Activated B cell treated with CpG ODN at 0.5 μM for 24 hours (primary cell): Measurements from ENCODE around the gene MPV17. TPM values are rescaled to one million over a fixed set of nuclear protein-coding genes. Genes with fewer than 3 reads are reported as not detected.
"Not testable (repeated sequence)": the region's sequence is repeated elsewhere in the genome, so short reads cannot be mapped to it uniquely, and the experiment has no call there.

ENCODE experiments used
- ATAC-seq: fragments of 200-7000 bp; cut with Tn5 transposase; one replicate; pipeline ENCODE4 v1.10.0; 2021; ENCODE audit warnings: low read depth, mild to moderate bottlenecking, moderate library complexity
- CTCF ChIA-PET: fragments of 350-600 bp; sonication (Branson Sonifier 250); formaldehyde crosslinking; loops from one replicate; lab custom pipeline; 2021; ENCODE audit warnings: antibody characterized with exemption; lab: Charles Lee
- POLR2A ChIA-PET: fragments of 350-600 bp; sonication (Branson Sonifier 250); formaldehyde crosslinking; loops from one replicate; lab custom pipeline; 2021; ENCODE audit warnings: antibody characterized with exemption; lab: Charles Lee
- DNase-seq: peaks from one replicate; pipeline ENCODE4 v3.0.0; 2022
- H3K27ac Mint-ChIP-seq: one replicate; pipeline ENCODE4 v1.8.0; 2020; ENCODE audit warnings: mixed read lengths
- H3K27me3 Mint-ChIP-seq: one replicate; pipeline ENCODE4 v1.8.0; 2021; ENCODE audit warnings: mixed read lengths
- H3K36me3 Mint-ChIP-seq: one replicate; pipeline ENCODE4 v1.8.0; 2021; ENCODE audit warnings: low read depth, mixed read lengths
- H3K4me1 Mint-ChIP-seq: one replicate; pipeline ENCODE4 v1.8.0; 2021; ENCODE audit warnings: mixed read lengths
- H3K4me3 Mint-ChIP-seq: one replicate; pipeline ENCODE4 v1.8.0; 2020; ENCODE audit warnings: mild to moderate bottlenecking, mixed read lengths
- H3K9me3 Mint-ChIP-seq: one replicate; pipeline ENCODE4 v1.8.0; 2020; ENCODE audit warnings: mixed read lengths
- intact Hi-C: fragments of 100-400 bp; cut with micrococcal nuclease; formaldehyde crosslinking; loops from one replicate; pipeline ENCODE4 v1.15.1; 2024
- total RNA-seq: library from RNA; stranded (reverse); gene quantifications from 2 replicates; pipeline ENCODE4 v1.2.3, GENCODE V29; 2022
- TF ChIP-seq, protein P1 (sequence below): fragments of 200-600 bp; IDR thresholded peaks from one replicate; pipeline ENCODE4 v1.8.0; 2022; ENCODE audit warnings: antibody characterized with exemption, mild to moderate bottlenecking

The MPV17 gene
- total RNA-seq, 1 donor from 2014 or later = 98.3 TPM

DNA sequence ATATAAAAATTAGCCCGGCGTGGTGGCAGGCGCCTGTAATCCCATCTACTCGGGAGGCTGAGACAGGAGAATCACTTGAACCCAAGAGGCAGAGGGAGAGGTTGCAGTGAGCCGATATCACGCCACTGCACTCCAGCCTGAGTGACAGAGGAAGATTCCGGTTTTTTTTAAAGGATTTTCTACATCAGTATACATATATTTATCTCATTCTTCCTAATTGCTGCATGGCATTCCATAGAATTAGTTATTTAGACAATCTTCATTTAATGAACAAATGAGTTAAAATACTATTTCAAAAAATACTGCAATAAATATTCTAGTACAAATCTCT is 31.7 kb upstream of the MPV17 start:
- no peaks in the 10 kb centered on the region for H3K9me3 Mint-ChIP-seq
- no peak for ATAC-seq

DNA sequence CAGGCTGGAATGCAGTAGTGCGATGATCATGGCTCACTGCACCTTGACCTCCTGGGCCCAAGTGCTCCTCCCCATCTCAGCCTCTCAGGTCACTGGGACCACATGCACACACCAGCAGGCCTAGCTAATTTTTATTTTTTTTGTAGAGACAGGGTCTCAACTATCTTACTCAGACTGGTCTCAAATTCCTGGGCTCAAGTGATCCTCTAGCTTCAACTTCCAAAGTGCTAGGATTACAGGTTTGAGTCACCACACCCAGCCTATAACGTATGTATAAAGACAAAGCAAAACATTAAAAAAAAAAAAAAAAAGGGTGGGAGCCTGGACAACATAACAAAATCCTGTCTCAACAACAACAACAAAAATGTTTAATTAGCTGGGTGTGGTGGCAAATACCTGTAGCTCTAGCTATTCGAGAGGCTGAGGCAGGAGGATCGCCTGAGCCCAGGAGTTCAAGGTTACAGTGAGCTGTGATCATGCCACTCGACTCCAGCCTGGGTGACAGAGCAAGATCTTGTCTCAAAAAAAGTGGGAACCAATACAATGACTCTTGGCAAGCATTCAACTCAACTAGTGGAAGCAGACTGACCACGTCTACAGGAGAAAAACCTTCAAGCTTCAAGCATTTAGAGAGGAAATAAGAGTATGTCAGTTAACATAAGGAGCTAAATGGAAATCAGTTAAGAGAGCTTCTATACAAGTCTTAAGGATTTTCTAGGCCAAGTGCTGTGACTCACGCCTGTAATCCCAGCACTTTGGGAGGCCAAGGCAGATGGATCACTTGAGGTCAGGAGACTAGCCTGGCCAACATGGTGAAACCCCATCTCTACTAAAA is 31.1 kb upstream of the MPV17 start:
- H3K4me1 Mint-ChIP-seq = peaks cover 64% of the 10 kb centered on the region
- peak overlapping the region; percentile 15 for H3K4me3 Mint-ChIP-seq
- DNase-seq (no peak), ATAC-seq (no peak)
- no peak overlapping the region for H3K27ac Mint-ChIP-seq
- peaks cover 29% of the 10 kb centered on the region for H3K36me3 Mint-ChIP-seq
- no peaks in the 10 kb centered on the region for H3K27me3 Mint-ChIP-seq
- POLR2A ChIA-PET = interaction anchor here (0.7 kb wide), 1 partner anchor 17 kb away, joined by 3 read pairs; no protein-coding TSS in a partner anchor
- TF ChIP-seq, protein P1, sequence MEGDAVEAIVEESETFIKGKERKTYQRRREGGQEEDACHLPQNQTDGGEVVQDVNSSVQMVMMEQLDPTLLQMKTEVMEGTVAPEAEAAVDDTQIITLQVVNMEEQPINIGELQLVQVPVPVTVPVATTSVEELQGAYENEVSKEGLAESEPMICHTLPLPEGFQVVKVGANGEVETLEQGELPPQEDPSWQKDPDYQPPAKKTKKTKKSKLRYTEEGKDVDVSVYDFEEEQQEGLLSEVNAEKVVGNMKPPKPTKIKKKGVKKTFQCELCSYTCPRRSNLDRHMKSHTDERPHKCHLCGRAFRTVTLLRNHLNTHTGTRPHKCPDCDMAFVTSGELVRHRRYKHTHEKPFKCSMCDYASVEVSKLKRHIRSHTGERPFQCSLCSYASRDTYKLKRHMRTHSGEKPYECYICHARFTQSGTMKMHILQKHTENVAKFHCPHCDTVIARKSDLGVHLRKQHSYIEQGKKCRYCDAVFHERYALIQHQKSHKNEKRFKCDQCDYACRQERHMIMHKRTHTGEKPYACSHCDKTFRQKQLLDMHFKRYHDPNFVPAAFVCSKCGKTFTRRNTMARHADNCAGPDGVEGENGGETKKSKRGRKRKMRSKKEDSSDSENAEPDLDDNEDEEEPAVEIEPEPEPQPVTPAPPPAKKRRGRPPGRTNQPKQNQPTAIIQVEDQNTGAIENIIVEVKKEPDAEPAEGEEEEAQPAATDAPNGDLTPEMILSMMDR = no peak
- intact Hi-C loops = no loop called here
- H3K9me3 Mint-ChIP-seq = no peaks in the 10 kb centered on the region
- CTCF ChIA-PET = interaction anchor here (0.8 kb wide), 1 partner anchor 14 kb away, joined by 3 read pairs; no protein-coding TSS in a partner anchor

More for the DNA sequence above, 31.7 kb upstream of the MPV17 start:
- Mint-ChIP-seq H3K4me3 (no peak overlapping the region), H3K36me3 (peaks cover 27% of the 10 kb centered on the region), H3K27ac (no peak overlapping the region), H3K4me1 (peaks cover 64% of the 10 kb centered on the region), H3K27me3 (no peaks in the 10 kb centered on the region)
- TF ChIP-seq, protein P1 = no peak
- ChIA-PET POLR2A (interaction anchor here (0.7 kb wide), 1 partner anchor 16 kb away, joined by 3 read pairs; no protein-coding TSS in a partner anchor), CTCF (interaction anchor here (0.8 kb wide), 1 partner anchor 13 kb away, joined by 3 read pairs; no protein-coding TSS in a partner anchor)
- intact Hi-C loops = no loop called here
- DNase-seq = no peak

DNA sequence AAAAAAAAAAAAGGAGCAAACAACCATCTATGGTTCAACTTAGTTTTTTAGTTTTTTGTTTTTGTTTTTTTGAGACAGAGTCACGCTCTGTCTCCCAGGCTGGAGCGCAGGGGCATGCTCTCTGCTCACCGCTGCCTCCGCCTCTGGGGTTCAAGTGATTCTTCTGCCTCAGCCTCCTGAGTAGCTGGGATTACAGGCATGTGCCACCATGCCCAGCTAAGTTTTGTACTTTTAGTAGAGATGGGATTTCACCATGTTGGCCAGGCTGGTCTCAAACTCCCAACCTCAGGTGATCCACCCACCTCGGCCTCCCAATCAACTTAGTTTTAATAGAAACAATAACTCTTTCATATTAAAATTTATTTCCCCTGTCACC is 30.5 kb upstream of the MPV17 start:
- POLR2A ChIA-PET = interaction anchor here (0.7 to 1.2 kb wide), 2 partner anchors 16 to 356 kb away, joined by 3 to 4 read pairs; no protein-coding TSS in a partner anchor
- H3K27ac Mint-ChIP-seq, H3K27me3 Mint-ChIP-seq, H3K4me3 Mint-ChIP-seq, intact Hi-C loops, CTCF ChIA-PET, ATAC-seq, DNase-seq, H3K9me3 Mint-ChIP-seq: not testable (repeated sequence)
- Mint-ChIP-seq H3K4me1 (peaks cover 61% of the 10 kb centered on the region), H3K36me3 (peaks cover 29% of the 10 kb centered on the region)

DNA sequence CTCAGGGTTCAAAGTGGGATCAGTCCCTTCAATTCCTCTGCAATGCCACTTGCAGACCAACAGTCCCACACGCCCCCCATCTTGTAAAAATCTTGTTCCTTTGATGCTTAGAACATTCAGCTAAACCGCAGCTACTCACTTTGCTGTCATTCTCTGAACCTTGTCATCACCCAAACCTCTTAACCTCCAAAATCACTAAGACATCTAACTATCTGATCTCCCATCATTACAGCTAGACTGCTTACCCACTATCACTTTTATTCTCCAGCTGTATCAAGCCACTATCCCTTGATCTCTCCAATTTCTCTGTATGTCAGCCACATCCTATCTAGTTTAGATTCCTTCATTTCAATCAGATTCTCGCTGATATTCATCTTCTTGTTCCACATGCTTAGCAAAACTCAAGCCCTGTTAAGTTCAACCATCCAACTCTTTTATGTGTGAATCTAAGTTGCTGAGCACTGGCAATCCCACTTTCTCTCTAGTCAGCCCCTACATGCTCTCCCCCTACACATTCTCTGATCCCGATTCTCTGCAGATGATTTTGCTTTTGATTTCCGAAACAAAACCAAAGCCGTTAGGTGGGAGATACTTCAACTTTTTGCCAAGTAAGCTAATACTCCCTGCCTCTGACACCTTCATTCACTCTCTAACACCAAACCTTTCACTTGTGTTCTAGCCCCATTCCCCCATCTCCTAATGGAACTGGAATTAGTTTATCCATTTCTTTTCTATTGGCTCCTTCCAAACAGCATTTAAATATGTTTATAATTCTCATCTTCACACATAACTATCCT is 29.1 kb upstream of the MPV17 start:
- ATAC-seq (no peak), DNase-seq (no peak)
- TF ChIP-seq, protein P1 = no peak
- Mint-ChIP-seq H3K27ac (no peak overlapping the region), H3K4me3 (no peak overlapping the region), H3K36me3 (peaks cover 37% of the 10 kb centered on the region), H3K4me1 (peaks cover 58% of the 10 kb centered on the region), H3K27me3 (no peaks in the 10 kb centered on the region), H3K9me3 (no peaks in the 10 kb centered on the region)
- intact Hi-C loops = no loop called here
- POLR2A ChIA-PET = interaction anchor here (1.2 kb wide), 1 partner anchor 17 kb away, joined by 3 read pairs; no protein-coding TSS in a partner anchor
- CTCF ChIA-PET = no interaction called here

DNA sequence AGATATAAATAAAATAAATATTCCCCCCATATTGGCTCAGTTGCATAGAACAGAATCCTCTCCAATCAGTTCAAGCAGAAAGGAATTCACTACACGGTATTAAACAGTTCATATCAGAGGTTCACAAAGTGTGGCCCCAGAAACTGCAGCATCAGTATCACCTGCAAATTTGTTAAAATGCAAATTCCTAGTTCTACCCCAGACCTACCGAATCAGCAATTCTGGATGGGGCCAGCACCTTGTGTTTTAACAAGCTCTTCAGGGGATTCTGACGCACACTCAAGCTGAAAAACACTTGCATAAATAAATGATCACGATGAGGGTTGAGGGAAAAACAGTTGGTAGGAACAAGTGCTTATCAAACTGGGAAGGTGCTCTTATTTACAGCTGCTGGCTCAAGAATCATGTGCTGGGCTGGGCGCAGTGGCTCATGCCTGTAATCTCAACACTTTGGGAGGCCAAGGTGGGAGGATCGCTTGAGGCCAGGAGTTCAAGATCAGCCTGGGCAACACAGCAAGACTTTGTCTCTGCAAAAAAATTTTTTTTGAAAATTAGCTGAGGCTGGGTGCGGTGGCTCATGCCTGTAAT is 27.3 kb upstream of the MPV17 start:
- Mint-ChIP-seq H3K9me3 (no peaks in the 10 kb centered on the region), H3K4me1 (peaks cover 48% of the 10 kb centered on the region), H3K27me3 (no peaks in the 10 kb centered on the region), H3K4me3 (no peak overlapping the region), H3K27ac (no peak overlapping the region), H3K36me3 (peaks cover 29% of the 10 kb centered on the region)
- ATAC-seq (no peak), DNase-seq (no peak)
- ChIA-PET POLR2A (no interaction called here), CTCF (no interaction called here)
- intact Hi-C loops = no loop called here
- TF ChIP-seq, protein P1 = no peak
